NCI-H1417 (cell line): ENCODE measurements around the gene NCKAP5.

Source experiments
- DNase-seq, 3 experiments: peaks; one replicate each; lab custom pipeline; 2025; lab: John Stamatoyannopoulos, UW

NCKAP5 gene

DNA sequence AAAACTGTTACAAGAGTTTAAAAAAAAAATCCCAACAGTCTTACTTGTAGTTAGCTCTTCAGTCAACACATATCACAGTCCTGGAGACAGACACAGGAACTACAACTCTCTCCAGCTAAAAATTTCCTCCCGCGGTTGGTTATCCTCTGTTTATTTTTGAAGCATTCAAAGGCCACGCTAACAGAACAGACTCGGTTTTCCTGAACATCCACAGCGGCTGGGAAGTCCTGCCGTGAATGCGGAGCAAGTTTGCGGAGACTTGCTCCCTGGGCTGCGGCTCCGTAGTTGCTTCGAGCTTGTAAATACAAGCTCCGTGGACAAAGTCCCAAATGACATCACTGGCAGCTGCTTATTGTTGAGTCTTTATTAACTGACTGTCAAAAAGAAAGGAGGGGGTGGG is at the start of gene NCKAP5:
NCKAP5 (minus strand) TSS at position 292 of the 400 bp plus-strand sequence. CDS start 50,937 bp downstream, outside the sequence.
- DNase-seq = peak; percentile 3 to 24 (median 4)

GRCh38 chr2:133609664-133610063 is 41.4 kb upstream of the NCKAP5 start:
- DNase-seq = no peak

DNA sequence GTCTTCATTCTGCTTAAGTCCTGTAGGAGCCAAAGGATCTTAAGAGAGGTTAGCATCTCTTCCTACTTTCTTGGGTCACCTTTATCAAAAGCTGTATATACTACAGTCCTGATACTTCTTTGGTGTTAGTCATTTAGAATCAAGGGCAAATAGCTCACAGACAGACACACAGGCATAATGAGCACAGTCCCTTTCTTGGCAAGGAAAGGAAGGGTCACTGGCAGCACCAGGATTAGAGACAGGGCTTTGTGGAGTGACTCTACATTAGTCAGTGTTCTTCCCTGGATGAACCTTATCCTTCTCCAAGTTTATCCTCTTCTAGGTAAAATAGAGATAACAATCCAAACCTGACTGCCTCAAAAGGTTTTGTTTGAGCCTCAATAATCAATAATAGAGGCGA is 40.0 kb upstream of the NCKAP5 start:
- DNase-seq = no peak

DNA sequence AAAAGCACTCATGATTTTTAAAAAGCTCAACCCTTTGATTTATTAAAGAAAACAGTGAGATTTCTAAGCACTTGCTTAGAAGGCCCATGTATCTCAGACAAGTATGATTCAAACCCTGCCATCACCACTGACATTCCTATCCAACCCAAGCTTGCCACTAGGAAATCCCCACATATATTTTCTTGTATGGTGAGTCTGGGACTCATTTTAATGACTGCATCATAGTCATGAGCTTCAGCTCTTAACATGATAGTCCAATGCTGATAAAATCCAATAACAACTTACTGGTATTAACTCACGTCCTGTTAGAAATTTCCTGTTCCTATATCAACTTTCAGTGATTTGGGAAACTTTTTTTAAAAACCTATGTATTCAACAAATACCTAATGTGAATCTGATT is 39.4 kb upstream of the NCKAP5 start:
- DNase-seq = no peak

- no peak for DNase-seq
Measured at GRCh38 chr2:133606616-133607015, 38.4 kb upstream of the NCKAP5 start.

- DNase-seq = no peak
Measured at GRCh38 chr2:133605766-133606137, 37.5 kb upstream of the NCKAP5 start.

DNA sequence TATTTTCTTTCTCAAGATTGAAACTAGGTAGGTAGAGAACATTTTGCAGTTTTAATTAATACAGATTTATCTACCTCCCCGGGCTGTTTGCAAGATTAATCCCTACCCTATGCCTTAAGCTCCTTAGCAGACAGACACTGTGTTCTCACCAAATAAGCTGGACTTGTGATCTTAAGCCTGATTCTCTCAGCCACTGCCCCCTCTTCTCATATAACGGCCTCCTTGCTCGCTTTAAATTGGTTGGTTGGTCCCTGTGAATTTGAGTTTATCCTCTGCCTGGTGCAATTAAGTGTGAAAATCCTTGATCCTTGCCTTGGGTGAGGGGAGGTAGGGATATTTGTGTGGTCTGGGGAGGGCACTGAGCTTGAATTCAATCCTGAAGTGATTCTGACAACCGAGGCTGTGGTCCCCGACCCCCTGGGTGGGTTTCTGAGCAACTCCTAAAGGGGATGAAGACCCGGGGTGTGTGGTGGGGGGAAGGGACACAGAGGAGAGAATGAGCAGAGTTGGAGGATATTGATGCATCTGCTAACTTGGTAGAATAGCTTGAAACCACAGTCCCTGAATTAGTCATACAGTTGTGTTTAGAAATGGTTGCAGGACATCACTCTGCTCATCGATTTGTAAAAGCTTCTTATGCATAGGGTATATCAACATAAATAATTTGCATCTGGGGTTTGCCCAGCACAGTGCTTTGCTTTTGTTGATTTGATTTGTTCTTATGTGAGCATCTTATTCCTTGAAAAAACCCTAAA is 36.9 kb upstream of the NCKAP5 start:
- no peak for DNase-seq

DNA sequence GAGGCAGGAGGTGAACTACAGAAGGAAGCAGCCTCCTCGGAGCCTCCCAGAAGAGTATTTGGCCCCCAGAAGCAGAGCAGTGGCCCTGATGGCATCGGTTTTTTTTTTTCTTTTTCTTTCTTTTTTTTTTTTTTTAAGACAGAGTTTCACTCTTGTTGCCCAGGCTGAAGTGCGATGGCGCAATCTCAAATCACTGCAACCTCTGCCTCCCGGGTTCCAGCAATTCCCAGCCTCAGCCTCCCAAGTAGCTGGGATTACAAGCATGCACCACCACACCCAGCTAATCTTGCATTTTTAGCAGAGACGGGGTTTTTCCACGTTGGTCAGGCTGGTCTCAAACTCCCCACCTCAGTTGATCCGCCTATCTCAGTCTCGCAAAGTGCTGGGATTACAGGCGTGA is 34.8 kb upstream of the NCKAP5 start:
- no peak for DNase-seq

DNA sequence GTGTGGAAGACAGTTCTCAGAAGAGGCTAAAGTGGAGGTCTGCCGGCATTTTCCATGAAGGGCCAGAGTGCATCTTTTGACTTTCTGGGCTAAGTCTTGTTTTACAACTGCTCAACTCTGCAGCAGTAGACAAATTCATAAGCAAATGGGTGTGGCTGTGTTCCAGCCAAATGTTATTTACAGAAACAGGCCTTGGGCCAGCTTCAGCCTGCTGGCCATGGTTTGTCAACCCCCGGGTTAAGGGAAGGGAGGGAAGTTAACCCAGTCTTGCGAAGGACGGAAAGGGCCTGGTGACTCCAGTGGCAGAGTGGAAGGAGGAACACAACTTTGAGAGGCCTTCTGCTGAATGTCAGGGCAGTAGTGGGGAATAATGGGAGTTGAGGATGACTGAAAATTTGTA is 34.3 kb upstream of the NCKAP5 start:
- no peak for DNase-seq

- no peak for DNase-seq
Measured at GRCh38 chr2:133600266-133600928, 32.1 kb upstream of the NCKAP5 start.

DNA sequence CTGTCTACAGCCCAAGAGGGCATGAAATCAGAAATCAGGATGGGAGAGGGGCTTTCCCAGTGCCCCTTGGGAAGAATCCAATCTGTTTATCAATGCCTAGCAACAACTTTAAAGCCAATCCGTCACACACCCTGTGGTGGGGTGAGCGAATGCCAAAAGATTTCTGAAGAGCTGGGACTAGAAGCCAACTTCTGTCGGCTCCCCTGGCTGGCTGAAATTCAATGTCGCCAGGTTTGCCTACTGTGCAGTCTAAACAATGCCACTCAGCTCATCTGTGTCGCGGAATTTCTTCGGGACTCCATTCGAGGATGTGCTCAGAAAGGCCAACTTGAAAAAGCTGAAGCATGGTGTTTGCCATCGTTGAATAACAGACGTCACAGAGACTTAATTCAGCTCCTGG is 31.5 kb upstream of the NCKAP5 start:
- DNase-seq = no peak

DNA sequence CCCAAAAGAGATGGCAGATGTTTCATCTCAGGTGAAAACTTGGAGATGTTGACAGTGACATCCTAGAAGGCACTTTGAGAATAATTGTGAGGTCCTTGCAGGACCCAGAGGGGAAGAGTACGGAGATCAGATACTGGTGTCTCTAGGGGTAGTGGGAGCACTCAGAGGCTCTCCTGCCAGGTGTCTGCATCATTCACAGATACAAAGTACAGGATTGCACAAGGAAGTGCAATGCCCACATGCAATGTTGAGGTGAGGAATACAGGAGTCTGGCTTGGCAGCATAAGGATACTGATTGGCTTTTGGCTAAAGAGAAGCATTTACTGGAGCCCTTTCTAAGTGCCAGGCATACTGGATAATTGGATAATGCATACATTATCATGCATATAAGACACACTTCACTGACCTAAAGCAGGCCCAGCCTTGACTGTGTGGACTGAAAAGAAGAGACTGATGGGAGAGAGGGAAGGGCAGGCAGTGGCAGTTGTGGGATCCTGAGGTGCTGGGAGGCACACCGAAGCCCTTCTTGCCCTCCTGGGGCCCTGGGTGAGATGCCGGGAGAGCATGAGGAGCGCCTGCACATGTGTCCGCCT is 31.0 kb upstream of the NCKAP5 start:
- no peak for DNase-seq

DNA sequence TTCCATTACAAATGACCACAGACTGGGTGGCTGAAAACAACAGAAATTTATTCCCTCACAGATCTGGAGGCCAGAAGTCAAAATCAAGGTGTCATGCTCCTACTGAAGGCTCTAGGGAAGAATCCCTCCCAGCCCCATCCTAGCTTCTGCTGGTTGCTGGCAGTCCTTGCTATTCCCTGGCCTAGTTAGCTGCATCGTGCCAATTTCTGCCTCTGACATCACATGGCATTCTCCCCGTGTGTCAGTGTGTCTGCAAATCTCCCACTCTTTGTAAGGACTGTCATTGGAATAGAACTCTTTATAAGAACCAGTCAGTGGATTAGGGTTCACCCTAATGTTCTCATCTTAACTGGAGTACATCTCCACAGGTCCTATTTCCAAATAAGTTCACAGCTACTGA is 30.5 kb upstream of the NCKAP5 start:
- no peak for DNase-seq

GRCh38 chr2:133596701-133597393 is 28.6 kb upstream of the NCKAP5 start:
- DNase-seq = no peak

DNA sequence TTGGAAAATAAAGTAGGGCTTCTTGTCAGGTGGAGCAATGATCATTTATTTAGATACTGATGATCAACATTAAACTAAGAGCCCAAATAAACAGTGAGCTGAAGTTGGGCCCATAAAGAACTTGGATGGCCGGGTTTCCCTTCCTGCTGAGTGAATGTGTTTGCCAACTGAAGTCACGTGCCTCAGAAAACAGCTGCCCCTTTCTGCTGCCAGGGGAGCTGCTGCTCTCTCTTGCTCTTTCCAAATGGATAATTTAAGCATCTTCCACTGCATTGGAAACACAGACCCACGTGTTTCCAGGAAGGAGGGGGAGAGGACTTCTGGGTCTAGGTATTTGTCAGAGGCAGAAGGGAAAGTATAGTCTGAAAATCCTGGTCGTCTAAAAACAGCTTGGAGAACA is 22.9 kb upstream of the NCKAP5 start:
- peak; percentile 18 to 70 (median 38) for DNase-seq

GRCh38 chr2:133589456-133589855 is 21.2 kb upstream of the NCKAP5 start:
- no peak for DNase-seq

GRCh38 chr2:133588144-133588543 is 19.9 kb upstream of the NCKAP5 start:
- DNase-seq = no peak

DNA sequence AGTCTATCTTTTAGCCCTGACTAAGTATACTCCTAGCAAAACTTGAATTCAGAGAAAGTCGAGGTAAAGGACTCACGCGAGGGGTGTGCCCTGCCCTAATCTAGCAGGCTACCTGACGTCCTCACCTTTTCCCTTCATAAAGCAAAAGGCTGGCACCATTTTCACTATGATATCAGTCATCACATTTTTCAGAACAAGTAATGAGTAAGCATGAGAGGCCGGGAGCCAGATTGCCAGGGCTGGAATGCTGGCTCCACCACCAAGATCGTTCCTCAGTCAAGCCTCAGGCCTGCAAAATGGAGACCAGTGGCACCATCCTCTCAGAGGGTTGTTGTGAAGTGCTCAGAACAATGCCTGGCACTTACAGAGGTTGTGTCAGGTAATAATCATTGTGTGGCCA is 18.7 kb upstream of the NCKAP5 start:
- DNase-seq = no peak

DNA sequence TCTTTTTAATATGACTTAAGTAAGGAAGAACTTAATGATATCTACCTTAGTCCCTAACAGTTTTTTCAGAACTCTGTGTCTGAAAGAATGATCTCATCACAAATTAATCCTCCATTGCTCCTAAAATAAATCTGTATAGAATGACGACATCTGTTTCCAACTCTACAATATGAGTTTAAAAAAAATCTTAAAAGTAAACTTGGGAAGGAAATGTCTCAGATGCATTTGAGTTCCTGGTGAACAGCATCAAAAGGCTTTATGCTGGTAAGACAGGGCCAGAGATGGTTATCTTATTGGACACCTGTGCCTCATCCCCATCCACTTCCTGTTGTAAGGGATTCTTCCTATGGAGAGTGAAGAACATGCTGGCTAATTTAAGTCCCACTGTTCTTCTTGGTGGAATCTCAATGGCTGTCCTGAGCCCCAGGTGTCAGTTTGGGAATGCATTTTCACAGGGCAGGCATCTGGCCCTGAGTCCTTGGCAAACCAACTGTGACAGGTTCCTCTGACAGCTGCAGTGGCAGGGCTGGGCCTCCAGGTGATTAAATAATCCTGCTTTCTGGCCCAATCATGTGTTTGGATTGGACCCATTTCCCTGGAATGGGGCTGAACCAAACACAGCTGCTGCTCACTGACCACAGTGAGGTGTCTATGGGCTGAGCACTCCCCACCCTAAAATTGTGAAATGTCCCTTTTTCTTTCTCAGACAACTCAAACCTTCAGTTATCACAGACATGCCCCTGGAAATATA is 12.9 kb upstream of the NCKAP5 start:
- peak in 1 of 3 experiments; percentile 0 for DNase-seq

DNA sequence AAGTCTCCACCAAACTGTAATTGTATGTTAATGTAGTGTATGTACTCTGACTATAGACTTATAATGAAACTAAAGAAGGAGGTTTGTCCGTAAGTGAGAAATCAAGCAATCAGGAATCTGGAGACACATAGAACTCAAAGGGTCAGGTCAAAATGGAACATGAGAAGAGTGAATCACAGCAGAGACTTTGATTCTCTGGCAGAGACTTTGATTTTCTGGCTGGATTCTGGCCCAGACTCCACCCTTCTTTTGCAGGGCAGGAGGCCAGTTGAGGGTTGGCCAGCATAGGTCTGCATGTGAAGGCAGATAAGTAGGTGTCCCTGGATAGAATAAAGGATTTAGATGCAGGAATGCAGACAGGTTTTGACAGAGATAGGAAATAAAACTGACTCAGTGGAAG is 11.0 kb upstream of the NCKAP5 start:
- DNase-seq = no peak

- DNase-seq = no peak
Measured at GRCh38 chr2:133576714-133577113, 8.5 kb upstream of the NCKAP5 start.

- no peak for DNase-seq
Measured at GRCh38 chr2:133574620-133575019, 6.4 kb upstream of the NCKAP5 start.
